OCI-LY7 (cell line): ENCODE measurements around the gene PRKAR2A. TPM values are rescaled to one million over a fixed set of nuclear protein-coding genes. Genes with fewer than 3 reads are reported as not detected.

Experiments
- Bru-seq: library from RNA; stranded (reverse); fragments of 400-500 nt; gene quantifications from one replicate; lab custom pipeline; 2021; lab: Mats Ljungman, UMichigan
- BruChase-seq, 2 experiments: library from RNA; stranded (reverse); fragments of 400-500 nt; gene quantifications; one replicate each; lab custom pipeline; 2021; lab: Mats Ljungman, UMichigan
- BruUV-seq: library from RNA; stranded (reverse); fragments of 400-500 nt; replicated peaks from 2 replicates; lab custom pipeline; 2021; lab: Mats Ljungman, UMichigan
- CTCF ChIA-PET: fragments of 300-600 bp; sonication (Branson Sonifier 250); formaldehyde crosslinking; loops from one replicate; lab custom pipeline; 2022; ENCODE audit warnings: antibody characterized with exemption; ENCODE audit not compliant: unreplicated experiment; lab: Charles Lee
- POLR2A ChIA-PET: fragments of 300-600 bp; sonication (Branson Sonifier 250); formaldehyde crosslinking; loops from one replicate; lab custom pipeline; 2022; ENCODE audit warnings: antibody characterized with exemption; lab: Charles Lee
- DNase-seq: peaks from one replicate; pipeline ENCODE4 v3.0.0-alpha.2; 2015; ENCODE audit warnings: low spot score
- H2AFZ ChIP-seq: fragments of 200-600 bp; sonication (generic), shearing (Covaris generic); 2 replicates; pipeline ENCODE4 v1.6.1; 2014; ENCODE audit warnings: mild to moderate bottlenecking, antibody characterized with exemption, low read length, moderate library complexity
- H3K27ac ChIP-seq: fragments of 200-600 bp; sonication (generic); 2 replicates; pipeline ENCODE4 v1.5.1; 2014; ENCODE audit warnings: mixed run types, low read depth, mild to moderate bottlenecking, moderate library complexity, low read length, inconsistent platforms; ENCODE audit not compliant: poor library complexity, severe bottlenecking
- H3K36me3 ChIP-seq: fragments of 200-600 bp; sonication (generic); 2 replicates; pipeline ENCODE4 v1.6.1; 2014; ENCODE audit warnings: mild to moderate bottlenecking, antibody characterized with exemption, low read length, moderate library complexity, mixed read lengths; ENCODE audit not compliant: insufficient read depth
- H3K4me1 ChIP-seq: fragments of 200-600 bp; sonication (generic); 2 replicates; pipeline ENCODE4 v1.5.1; 2014; ENCODE audit warnings: mild to moderate bottlenecking, low read length; ENCODE audit not compliant: insufficient read depth, poor library complexity, severe bottlenecking
- H3K4me2 ChIP-seq: fragments of 200-600 bp; sonication (generic); 2 replicates; pipeline ENCODE4 v1.6.1; 2014; ENCODE audit warnings: mild to moderate bottlenecking, low read length
- H3K4me3 ChIP-seq: fragments of 200-600 bp; sonication (generic); 2 replicates; pipeline ENCODE4 v1.5.1; 2014; ENCODE audit warnings: mild to moderate bottlenecking, low read depth, low read length; ENCODE audit not compliant: poor library complexity, severe bottlenecking
- H3K79me2 ChIP-seq: fragments of 200-600 bp; sonication (generic); 2 replicates; pipeline ENCODE4 v1.6.1; 2016; ENCODE audit warnings: low read depth, mild to moderate bottlenecking, low read length, moderate library complexity, mixed read lengths; ENCODE audit not compliant: insufficient read depth
- H3K9me2 ChIP-seq: fragments of 200-600 bp; sonication (generic); 2 replicates; pipeline ENCODE4 v1.6.1; 2016; ENCODE audit warnings: mild to moderate bottlenecking, low read length, mixed read lengths; ENCODE audit not compliant: insufficient read depth
- H3K9me3 ChIP-seq: fragments of 200-600 bp; sonication (generic); 2 replicates; pipeline ENCODE4 v1.6.1; 2014; ENCODE audit warnings: mild to moderate bottlenecking, mixed run types, low read length, mixed read lengths
- H4K20me1 ChIP-seq: fragments of 200-600 bp; sonication (generic); 2 replicates; pipeline ENCODE4 v1.6.1; 2014; ENCODE audit warnings: mild to moderate bottlenecking, antibody characterized with exemption, low read length, moderate library complexity, mixed read lengths; ENCODE audit not compliant: insufficient read depth
- CTCF ChIP-seq: fragments of 200-600 bp; sonication (generic); conservative IDR thresholded peaks from 2 replicates; pipeline ENCODE4 v1.5.1; 2014; ENCODE audit warnings: mild to moderate bottlenecking, antibody characterized with exemption, low read length, moderate library complexity, mixed read lengths
- EZH2phosphoT487 ChIP-seq: fragments of 200-600 bp; sonication (generic); IDR thresholded peaks from 2 replicates; pipeline ENCODE4 v1.6.1; 2018; ENCODE audit warnings: low read depth, borderline replicate concordance, mild to moderate bottlenecking, mixed run types, antibody characterized with exemption, low read length, moderate library complexity, mixed read lengths
- intact Hi-C: fragments of 100-400 bp; cut with micrococcal nuclease; formaldehyde crosslinking; loops from one replicate; pipeline ENCODE4 v1.10.0; 2022; ENCODE audit not compliant: unreplicated experiment
- long read RNA-seq: library from polyadenylated mRNA; stranded (forward); transcript quantifications from one replicate; pipeline ENCODE4 v2.0.0, GENCODE V29; 2022
- total RNA-seq, 2 experiments: library from RNA; depleted of rRNA in 1 of 2; stranded (reverse); fragments of >200 nt in 1 of 2; shearing (Covaris generic) in 1 of 2; gene quantifications; 2 replicates each; pipeline ENCODE4 v1.2.3, GENCODE V29; 2014 to 2022

Gene PRKAR2A
- total RNA-seq (2014; rRNA removed; shearing (Covaris generic)) (13.8 and 16.0 TPM in 2 replicates), total RNA-seq (2022) (19.6 and 22.4 TPM in 2 replicates), Bru-seq, nascent RNA (percentile 50 among the genes with signal in this experiment), BruChase-seq, experiment 1, labeled RNA remaining after a 6-hour chase (percentile 63 among the genes with signal in this experiment), BruChase-seq, experiment 2, labeled RNA remaining after a 2-hour chase (percentile 55 among the genes with signal in this experiment)
- long read RNA-seq, full-length matches to known transcripts: 6 of 11 reads
- long read RNA-seq, partial matches to known transcripts: 2 of 11 reads
- long read RNA-seq, other reads (novel, unspliced or antisense): 3 of 11 reads

- Histone ChIP-seq H3K27ac (no peak within 1 kb of the TSS), H2AFZ (peak within 1 kb of the TSS; percentile 80), H3K9me3 (no peaks in the 10 kb centered on the region), H3K9me2 (no peaks in the 10 kb centered on the region), H3K36me3 (no peaks in the 10 kb centered on the region), H4K20me1 (no peaks in the 10 kb centered on the region), H3K4me3 (peak within 1 kb of the TSS; percentile 82), H3K4me2 (peak within 1 kb of the TSS; percentile 80), H3K79me2 (no peaks in the 10 kb centered on the region), H3K4me1 (peaks cover 18% of the 10 kb centered on the region)
- ChIA-PET POLR2A (interaction anchor here (0.6 to 1.6 kb wide), 2 partner anchors 15 to 1114 kb away, joined by 4 to 5 read pairs; no protein-coding TSS in a partner anchor), CTCF (no interaction called here)
- TF ChIP-seq CTCF: no peak
- no peak for TF ChIP-seq EZH2phosphoT487
- TSS peak; percentile 57 for BruUV-seq
- DNase-seq: peak; percentile 90
- intact Hi-C loops: loop anchor here (2.0 kb wide), 1 partner anchor 71 kb away; the partner anchor contains the start of gene ARIH2
These were observed at the start of gene PRKAR2A for GRCh38 chr3:48847504-48848423. Gene PRKAR2A (minus strand): TSS chr3:48847874. CDS start chr3:48847596, 278 bp downstream.

GRCh38 chr3:48896936-48897335 is 49.3 kb upstream of the PRKAR2A start:
- H3K9me2 ChIP-seq: no peaks in the 10 kb centered on the region
- H3K4me1 ChIP-seq: peaks cover 21% of the 10 kb centered on the region
- no peaks in the 10 kb centered on the region; the same call in 1 of the 2 replicates for H3K79me2 ChIP-seq
- TF ChIP-seq CTCF (no peak), EZH2phosphoT487 (no peak)
- no peaks in the 10 kb centered on the region for H3K9me3 ChIP-seq
- H2AFZ ChIP-seq: no peak overlapping the region
- BruUV-seq: no TSS peak
- H3K4me2 ChIP-seq: peak overlapping the region; percentile 48
- ChIA-PET CTCF (interaction anchor here (0.8 kb wide), 1 partner anchor 23 kb away, joined by 3 read pairs; no protein-coding TSS in a partner anchor), POLR2A (interaction anchor here (0.6 to 2.3 kb wide), 6 partner anchors 12 to 51 kb away, joined by 3 to 7 read pairs (median 4); no protein-coding TSS in a partner anchor)
- H3K27ac ChIP-seq: no peak overlapping the region
- intact Hi-C loops: no loop called here
- no peak for DNase-seq
- no peak overlapping the region for H3K4me3 ChIP-seq
- H3K36me3 ChIP-seq: no peaks in the 10 kb centered on the region
- no peaks in the 10 kb centered on the region for H4K20me1 ChIP-seq
